GM21526 (cell line): ENCODE results near the gene PKP1.

Experiments used
- ATAC-seq: cut with Tn5 transposase; IDR thresholded peaks from one replicate; pipeline ENCODE4 v1.9.1; 2021; ENCODE audit warnings: moderate library complexity; ENCODE audit not compliant: unreplicated experiment, low FRiP score

Gene PKP1

DNA sequence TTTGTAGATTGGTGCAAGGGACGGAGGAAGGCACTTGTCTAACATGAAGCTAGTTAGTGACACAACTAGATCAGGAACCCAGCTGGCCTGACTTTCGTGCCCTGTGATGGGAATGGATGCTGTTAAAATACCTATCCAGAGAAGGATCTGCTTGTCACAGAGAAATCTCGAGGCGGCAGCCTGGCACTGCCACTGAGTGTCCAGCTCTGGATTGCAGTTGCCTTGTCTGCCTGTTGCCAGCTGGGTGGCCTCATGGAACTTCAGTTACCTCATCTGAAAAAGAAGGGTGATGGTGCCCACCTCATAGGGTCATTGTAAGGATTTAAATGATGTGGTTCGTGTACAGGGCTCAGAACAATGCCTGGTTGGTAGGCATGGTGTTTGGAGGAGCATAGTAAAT is 2.4 kb upstream of the PKP1 start:
- no peak for ATAC-seq

GRCh38 chr1:201281573-201281972 is 1.7 kb upstream of the PKP1 start:
- ATAC-seq = no peak

GRCh38 chr1:201282216-201282615 is 1.1 kb upstream of the PKP1 start:
- ATAC-seq = no peak

- ATAC-seq = no peak
Observed at GRCh38 chr1:201283836-201284553, 689 bp downstream of the PKP1 start.

DNA sequence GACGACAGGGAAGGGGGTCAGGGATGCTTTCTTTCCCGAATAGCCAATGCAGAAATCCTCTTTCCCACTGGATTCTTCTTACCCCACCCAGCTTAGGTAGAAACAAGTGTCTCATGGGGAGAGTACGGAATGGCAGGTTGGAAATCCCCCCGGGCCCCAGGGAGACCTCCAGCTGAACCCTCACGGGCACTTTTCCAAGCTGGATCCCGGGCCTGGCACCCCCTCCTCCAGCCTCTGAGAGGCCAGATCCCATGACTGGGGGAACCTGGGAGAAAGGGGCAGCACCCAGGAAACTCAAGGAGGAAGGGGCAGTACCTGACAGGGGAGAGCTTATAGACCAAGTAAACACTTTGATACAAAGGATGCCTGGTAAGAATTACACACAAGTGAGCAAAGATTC is 1.3 kb downstream of the PKP1 start:
- no peak for ATAC-seq

DNA sequence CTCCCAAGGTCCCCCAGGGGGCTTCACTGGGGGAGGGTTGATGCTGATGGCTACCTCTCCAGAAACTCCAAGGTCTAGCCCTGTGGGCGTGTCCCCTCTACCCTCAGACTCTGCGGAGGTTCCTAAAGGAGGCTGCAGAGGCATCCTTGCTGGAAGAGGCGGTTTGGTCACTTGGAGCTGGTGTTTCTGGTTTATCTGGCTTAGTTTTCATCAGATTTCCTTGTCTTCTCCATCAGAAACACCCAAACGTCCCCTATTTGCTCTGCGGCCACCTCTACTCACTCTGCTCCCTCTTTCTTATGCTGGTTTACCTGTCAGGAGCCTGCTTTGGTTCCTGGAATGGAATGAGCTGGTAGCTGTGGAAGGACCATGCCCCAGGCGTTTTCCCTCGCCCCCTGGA is 2.5 kb downstream of the PKP1 start:
- ATAC-seq = no peak

GRCh38 chr1:201286445-201286844 is 3.1 kb downstream of the PKP1 start:
- ATAC-seq = no peak

DNA sequence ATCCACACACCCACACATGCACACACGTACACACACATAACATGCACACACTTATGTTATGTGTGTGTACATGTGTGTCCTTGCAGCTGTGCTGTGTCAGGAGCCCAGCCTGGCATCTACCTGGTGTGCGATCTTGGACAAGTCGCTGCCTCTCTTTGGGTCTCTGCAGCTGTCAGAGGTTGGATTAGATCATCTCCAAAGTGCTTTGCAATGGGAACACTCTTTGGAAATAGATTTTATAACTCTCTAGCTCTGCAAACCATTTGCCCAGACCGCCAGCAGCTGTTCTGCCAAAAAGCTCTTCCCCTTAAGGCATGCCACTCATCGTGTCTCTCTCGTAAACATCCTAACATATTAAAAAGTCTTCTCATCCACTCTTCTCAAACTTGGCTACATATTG is 4.7 kb downstream of the PKP1 start:
- no peak for ATAC-seq

- no peak for ATAC-seq
Observed at GRCh38 chr1:201288765-201289164, 5.5 kb downstream of the PKP1 start.

DNA sequence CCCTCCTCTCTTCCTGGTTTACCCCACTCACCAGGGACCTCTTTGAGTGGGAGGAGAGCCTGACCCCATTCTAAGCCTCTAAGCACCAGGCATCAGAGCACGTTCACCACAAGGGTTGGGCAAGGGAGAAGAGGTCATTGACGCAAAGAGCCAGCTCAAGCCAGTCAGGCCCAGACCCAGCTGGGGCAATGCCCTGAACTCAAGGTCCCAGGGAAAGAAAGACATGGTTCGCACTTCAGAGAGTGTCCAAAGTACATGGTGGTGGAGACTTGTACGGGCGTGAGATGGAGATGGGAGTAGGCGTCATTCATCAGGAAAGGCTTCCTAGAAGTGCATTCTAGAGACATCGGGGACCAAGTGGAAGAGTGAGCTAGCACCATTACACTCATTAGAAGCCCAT is 7.2 kb downstream of the PKP1 start:
- no peak for ATAC-seq

DNA sequence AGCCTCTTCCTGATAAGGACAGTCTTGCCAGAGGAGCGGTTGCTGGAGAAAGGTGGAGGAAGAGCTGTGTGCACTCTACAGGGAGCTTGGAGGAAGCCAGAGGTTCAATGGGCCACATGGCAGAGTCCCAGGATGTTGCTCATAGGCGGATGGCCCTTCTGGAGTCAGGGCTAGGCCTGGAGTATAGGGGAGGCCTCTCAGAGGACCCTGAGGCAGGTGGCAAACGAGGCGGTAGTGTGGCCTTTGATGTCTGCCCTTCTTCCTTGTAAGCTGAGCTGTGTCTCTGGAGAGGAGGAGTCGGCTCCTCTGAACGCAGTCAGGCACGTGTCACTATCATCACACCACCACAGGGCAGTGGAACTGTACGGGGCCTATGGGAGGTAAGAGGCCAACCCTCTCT is 8.6 kb downstream of the PKP1 start:
- no peak for ATAC-seq

DNA sequence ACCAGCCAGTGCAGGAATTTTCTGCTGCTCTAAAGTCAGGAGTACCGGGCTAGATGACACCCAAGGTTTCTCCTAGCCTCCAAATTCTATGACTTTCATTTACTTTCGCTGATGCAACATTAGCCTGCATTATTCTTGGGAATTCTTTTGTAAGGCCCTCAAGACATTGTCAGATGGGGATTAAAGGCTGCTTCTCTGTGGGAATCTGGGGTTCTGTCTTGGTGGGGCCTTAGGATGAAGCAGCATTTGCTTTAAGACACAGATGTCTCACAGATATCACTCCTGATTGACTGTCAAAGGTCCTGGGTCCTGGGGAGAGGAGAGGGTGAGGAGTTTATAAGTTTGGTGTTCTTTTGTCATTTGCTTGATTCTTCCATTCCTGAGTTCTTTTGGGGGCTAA is 11.6 kb downstream of the PKP1 start:
- ATAC-seq = no peak

- ATAC-seq = no peak
Observed at GRCh38 chr1:201295346-201295745, 12.0 kb downstream of the PKP1 start.

DNA sequence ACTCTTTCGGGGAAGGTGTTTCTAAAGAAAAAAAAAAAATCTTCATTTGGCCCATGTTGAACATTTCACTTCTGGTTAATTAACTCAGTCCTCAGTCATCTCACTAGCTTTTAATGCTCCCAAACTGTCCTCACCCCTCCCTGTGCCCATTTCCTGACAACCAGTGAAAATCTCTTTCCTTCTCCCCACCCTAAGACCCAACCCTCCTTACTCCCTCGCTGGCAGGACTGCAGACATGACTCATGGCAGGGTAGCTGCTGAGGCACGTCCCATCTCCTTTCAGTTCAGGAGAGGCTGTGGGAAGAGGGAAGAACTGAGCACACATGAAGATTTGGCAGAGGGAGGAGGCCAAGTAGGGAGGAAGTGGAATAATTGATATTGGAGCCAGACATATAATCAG is 12.6 kb downstream of the PKP1 start:
- ATAC-seq = no peak

DNA sequence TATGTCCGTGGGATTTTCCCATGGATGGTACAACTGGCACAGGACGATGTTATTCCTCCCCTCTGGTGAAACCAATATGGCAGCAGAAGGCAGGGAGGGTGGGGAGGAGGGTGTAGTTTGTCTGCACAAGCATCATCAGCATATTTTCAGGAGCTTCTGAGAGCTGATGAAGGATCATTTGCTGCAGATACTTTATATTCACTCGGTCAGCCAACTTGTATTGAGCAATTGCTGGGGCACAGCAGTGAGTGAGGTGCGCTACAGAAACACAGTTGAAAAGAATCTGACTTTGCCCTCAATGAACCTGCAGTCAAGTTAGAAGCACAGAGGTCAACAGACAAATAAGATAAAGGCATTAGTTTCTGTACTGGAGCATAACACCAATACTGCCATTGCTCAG is 13.0 kb downstream of the PKP1 start:
- ATAC-seq = no peak

DNA sequence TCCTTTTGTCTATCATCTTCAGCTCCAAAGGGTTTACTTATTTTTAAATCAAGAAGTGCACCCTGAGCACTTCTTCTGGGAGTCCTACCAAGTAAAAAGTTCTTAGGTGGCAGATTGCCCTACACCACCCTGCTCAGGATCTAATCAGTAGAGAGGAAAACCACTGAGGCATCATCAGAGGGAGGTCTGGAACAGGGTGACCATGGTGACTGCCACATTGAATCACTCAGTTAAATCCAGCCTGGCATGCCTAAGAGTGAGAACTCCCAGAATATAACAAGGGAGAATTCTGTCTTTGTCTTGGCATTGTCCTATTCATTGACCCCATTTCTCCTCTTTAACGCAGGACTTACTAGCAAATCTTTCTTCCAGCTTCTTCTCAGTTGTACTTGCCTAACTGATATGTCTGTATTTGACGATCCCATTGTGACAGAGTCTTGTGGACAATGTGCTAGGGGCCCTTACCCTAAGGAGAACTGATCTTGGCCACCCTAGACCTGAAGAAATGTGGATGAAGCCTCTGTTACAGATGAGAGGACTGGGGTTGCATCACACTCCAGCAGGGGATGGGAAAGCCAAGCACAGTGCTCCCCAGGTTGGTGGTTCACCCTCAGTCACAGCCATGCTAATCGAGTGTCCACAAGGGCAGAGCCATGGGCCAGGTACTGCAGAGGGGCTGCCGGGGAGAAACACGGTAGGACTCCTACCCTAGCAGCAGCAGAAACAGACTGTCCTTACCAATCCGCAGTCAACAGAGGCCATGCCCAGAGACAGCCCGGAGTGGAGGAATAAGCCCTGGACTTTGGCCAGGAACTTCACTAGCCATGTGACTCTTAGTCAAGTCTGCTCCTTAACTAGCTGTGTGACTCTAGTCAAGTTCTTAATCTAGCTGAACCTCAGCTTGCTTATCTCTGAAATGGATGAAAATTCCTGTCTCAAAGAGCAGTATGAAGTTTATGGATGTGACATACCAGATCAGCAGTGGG is 15.4 kb downstream of the PKP1 start:
- ATAC-seq = no peak

GRCh38 chr1:201299968-201300367 is 16.7 kb downstream of the PKP1 start:
- no peak for ATAC-seq

GRCh38 chr1:201300641-201301040 is 17.3 kb downstream of the PKP1 start:
- ATAC-seq = no peak

GRCh38 chr1:201302163-201303152 is 19.2 kb downstream of the PKP1 start:
- ATAC-seq = no peak

- no peak for ATAC-seq
Observed at GRCh38 chr1:201304126-201304525, 20.8 kb downstream of the PKP1 start.

GRCh38 chr1:201305815-201306214 is 22.5 kb downstream of the PKP1 start:
- no peak for ATAC-seq
